GM12878 (cell line): Measurements from ENCODE around the gene SPCS3. TPM values are rescaled to one million over a fixed set of nuclear protein-coding genes. Genes with fewer than 3 reads are reported as not detected.
A peak's percentile ranks its signal among the peaks of the same experiment; 100 is the strongest.

Experiments
- ATAC-seq: fragments of 200-7000 bp; cut with Tn5 transposase; 3 replicates; pipeline ENCODE4 v1.9.1; 2020; ENCODE audit warnings: mild to moderate bottlenecking, moderate library complexity
- BruUV-seq: library from RNA; stranded (reverse); fragments of 400-500 nt; replicated peaks from 2 replicates; lab custom pipeline; 2021; lab: Mats Ljungman, UMichigan
- CTCF ChIA-PET: fragments of 300-600 bp; sonication (Branson Sonifier 250); formaldehyde crosslinking; extraction: SDS; loops from one replicate; lab custom pipeline; 2021; ENCODE audit warnings: inconsistent platforms; lab: Yijun Ruan, JAX
- POLR2A ChIA-PET: fragments of 350-600 bp; formaldehyde crosslinking; extraction: SDS; loops from one replicate; lab custom pipeline; 2021; ENCODE audit warnings: inconsistent platforms; lab: Charles Lee
- RAD21 ChIA-PET: fragments of 300-600 bp; sonication (Branson Sonifier 250); formaldehyde crosslinking; loops from one replicate; lab custom pipeline; 2023; ENCODE audit warnings: antibody characterized with exemption; ENCODE audit not compliant: unreplicated experiment; lab: Charles Lee
- SMC1A ChIA-PET: fragments of 300-600 bp; sonication (Branson Sonifier 250); formaldehyde crosslinking; loops from one replicate; lab custom pipeline; 2023; ENCODE audit not compliant: unreplicated experiment, uncharacterized antibody; lab: Charles Lee
- DNase-seq: peaks from one replicate; pipeline ENCODE4 v3.0.0-alpha.2; 2011; ENCODE audit warnings: low read depth, low spot score
- FAIRE-seq: peaks from 3 replicates; lab custom pipeline; 2011; peaks lifted over from hg19 to GRCh38; lab: Jason Lieb, UNC
- H2AFZ ChIP-seq: 2 replicates; pipeline ENCODE4 v1.6.0; 2011; ENCODE audit warnings: low read depth, low read length, control low read depth; ENCODE audit not compliant: control insufficient read depth
- H3K27ac ChIP-seq: 2 replicates; pipeline ENCODE4 v1.5.1; 2011; ENCODE audit warnings: control low read depth; ENCODE audit not compliant: control insufficient read depth, insufficient read depth
- H3K27me3 ChIP-seq, 2 experiments: replicated peaks in 1 of 2; 2 replicates each; pipeline versions ENCODE4 v1.6.0 to v1.6.1; 2011; ENCODE audit warnings: low read length in 1 of 2; ENCODE audit not compliant: control insufficient read depth in 2 of 2, insufficient read depth in 2 of 2
- H3K36me3 ChIP-seq, 2 experiments: 2 replicates each; pipeline ENCODE4 v1.5.1; 2011; ENCODE audit warnings: low read length in 1 of 2; ENCODE audit not compliant: control insufficient read depth in 2 of 2, insufficient read depth in 2 of 2
- H3K4me1 ChIP-seq: 2 replicates; pipeline ENCODE4 v1.6.1; 2011; ENCODE audit warnings: mild to moderate bottlenecking, low read length, moderate library complexity, mixed read lengths; ENCODE audit not compliant: control insufficient read depth, insufficient read depth
- H3K4me2 ChIP-seq: 2 replicates; pipeline ENCODE4 v1.6.0; 2011; ENCODE audit warnings: control low read depth; ENCODE audit not compliant: control insufficient read depth, insufficient read depth
- H3K4me3 ChIP-seq: fragments of 200-600 bp; sonication (generic); 2 replicates; pipeline ENCODE4 v1.5.1; 2016
- H3K79me2 ChIP-seq: 2 replicates; pipeline ENCODE4 v1.6.0; 2011; ENCODE audit warnings: low read length; ENCODE audit not compliant: control insufficient read depth, insufficient read depth
- H3K9ac ChIP-seq: 2 replicates; pipeline ENCODE4 v1.8.0; 2011; ENCODE audit warnings: low read length, control low read depth, mixed read lengths; ENCODE audit not compliant: control insufficient read depth, insufficient read depth
- H3K9me3 ChIP-seq: replicated peaks from 3 replicates; pipeline ENCODE4 v1.5.1; 2011; ENCODE audit warnings: mild to moderate bottlenecking, low read length; ENCODE audit not compliant: control insufficient read depth, insufficient read depth
- H4K20me1 ChIP-seq: 2 replicates; pipeline ENCODE4 v1.6.0; 2011; ENCODE audit not compliant: control insufficient read depth, insufficient read depth
- BHLHE40 ChIP-seq, 2 experiments: fragments of 450-650 bp in 1 of 2; IDR thresholded peaks; 2 replicates each; pipeline ENCODE4 v1.6.1; 2011 to 2017; ENCODE audit warnings: low read depth in 2 of 2, borderline replicate concordance in 1 of 2, improper control_type of control experiment in 1 of 2, low read length in 1 of 2, mild to moderate bottlenecking in 1 of 2
- CTCF ChIP-seq, 3 experiments: IDR thresholded peaks in 2 of 3; conservative IDR thresholded peaks in 1 of 3; 2 replicates each; pipeline ENCODE4 v1.5.1; 2011; ENCODE audit warnings: low read depth in 3 of 3, low read length in 3 of 3, mild to moderate bottlenecking in 3 of 3, control low read depth in 2 of 3, moderate library complexity in 2 of 3, inconsistent platforms in 1 of 3, mixed read lengths in 1 of 3; ENCODE audit not compliant: control insufficient read depth in 2 of 3, insufficient read depth in 1 of 3; ENCODE audit errors: extremely low read depth in 1 of 3
- IKZF2 ChIP-seq, 2 experiments: fragments of 450-650 bp; IDR thresholded peaks; 2 replicates each; pipeline ENCODE4 v1.6.1; 2017; ENCODE audit warnings: mild to moderate bottlenecking in 2 of 2, moderate library complexity in 2 of 2
- IRF4 ChIP-seq: IDR thresholded peaks from 2 replicates; pipeline ENCODE4 v1.6.1; 2011; ENCODE audit warnings: low read depth, low read length
- MTA2 ChIP-seq: fragments of 450-650 bp; IDR thresholded peaks from 2 replicates; pipeline ENCODE4 v1.6.1; 2016; ENCODE audit warnings: low read depth, mild to moderate bottlenecking, moderate library complexity
- NFYB ChIP-seq: IDR thresholded peaks from 2 replicates; pipeline ENCODE4 v1.6.1; 2011; ENCODE audit warnings: low read depth, mild to moderate bottlenecking, low read length, improper control_type of control experiment, moderate library complexity; ENCODE audit not compliant: insufficient read depth
- PKNOX1 ChIP-seq: fragments of 450-650 bp; IDR thresholded peaks from 2 replicates; pipeline ENCODE4 v1.6.1; 2016; ENCODE audit warnings: mild to moderate bottlenecking
- RAD21 ChIP-seq: IDR thresholded peaks from 2 replicates; pipeline ENCODE4 v1.6.1; 2011; ENCODE audit warnings: mild to moderate bottlenecking, low read depth, low read length, moderate library complexity; ENCODE audit not compliant: insufficient read depth
- SMC3 ChIP-seq: IDR thresholded peaks from 2 replicates; pipeline ENCODE4 v1.6.1; 2011; ENCODE audit warnings: low read length, improper control_type of control experiment, borderline replicate concordance
- TCF12 ChIP-seq: IDR thresholded peaks from 2 replicates; pipeline ENCODE4 v1.6.1; 2011; ENCODE audit warnings: low read depth, mild to moderate bottlenecking, low read length
- ZNF592 ChIP-seq: fragments of 450-650 bp; IDR thresholded peaks from 2 replicates; pipeline ENCODE4 v1.6.1; 2017; ENCODE audit warnings: mild to moderate bottlenecking, moderate library complexity
- in situ Hi-C: fragments of 300-500 bp; cut with MboI; formaldehyde crosslinking; loops from 9 replicates; pipeline ENCODE4 v1.14.3; 2018; ENCODE audit warnings: mixed read lengths
- intact Hi-C: fragments of 100-400 bp; cut with micrococcal nuclease; formaldehyde crosslinking; loops from one replicate; pipeline ENCODE4 v1.14.2; 2022; ENCODE audit not compliant: unreplicated experiment
- polyA plus RNA-seq, 11 experiments: library from polyadenylated mRNA; depleted of rRNA in 4 of 11; unstranded in 6 of 11; stranded (reverse) in 5 of 11; fragments of >200 nt; fragmentation: Nextera tagmentation in 4 of 11; fragmentation: Illumina TruSeq in 1 of 11; extraction: Ambion mirVana in 4 of 11; extraction: Trizol in 1 of 11; gene quantifications; 1 replicate in 1 of 11; 2 replicates in 10 of 11; pipeline versions ENCODE4 v1.2.1 to v1.2.3, GENCODE V29; 2011 to 2016; ENCODE audit warnings: inconsistent platforms in 2 of 11, missing spikeins in 2 of 11, low read depth in 1 of 11
- total RNA-seq, 4 experiments: library from RNA; depleted of rRNA in 3 of 4; stranded (reverse); fragments of >200 nt in 3 of 4; fragmentation: Illumina TruSeq in 1 of 4; extraction: Trizol in 1 of 4; gene quantifications; 2 replicates each; pipeline versions ENCODE4 v1.2.1 to v1.2.3, GENCODE V29; 2013 to 2021
- TF ChIP-seq, protein P1 (sequence below): IDR thresholded peaks from 2 replicates; pipeline ENCODE4 v1.6.1; 2012; ENCODE audit warnings: low read depth, low read length, improper control_type of control experiment
- TF ChIP-seq, protein P2 (sequence below): IDR thresholded peaks from 2 replicates; pipeline ENCODE4 v1.6.1; 2011; ENCODE audit warnings: mild to moderate bottlenecking, low read depth, low read length, moderate library complexity; ENCODE audit not compliant: insufficient replicate concordance

The SPCS3 gene
- total and polyA plus RNA-seq, 10 of the 15 experiments (the other 5 are each of a cell fraction or from before 2014, with no cell fraction given) = 50.0 to 151 (median 76.4) TPM

- H3K4me2 ChIP-seq = no peak overlapping the region
- no peak overlapping the region for H3K27ac ChIP-seq
- H2AFZ ChIP-seq = no peak overlapping the region
- H3K79me2 ChIP-seq = no peaks in the 10 kb centered on the region
- H3K4me1 ChIP-seq = no peaks in the 10 kb centered on the region
- intact Hi-C loops = loop anchor here (1.0 to 2.0 kb wide), 4 partner anchors 265 to 961 kb away; no protein-coding TSS in a partner anchor
- BruUV-seq = no TSS peak
- no peak overlapping the region for H3K9ac ChIP-seq
- POLR2A ChIA-PET = no interaction called here
- ATAC-seq = peak; percentile 86
- CTCF ChIA-PET = interaction anchor here (0.6 to 7.6 kb wide), 18 partner anchors 9 to 962 kb away, joined by 3 to 109 read pairs (median 4); no protein-coding TSS in a partner anchor
- no peak overlapping the region for H3K4me3 ChIP-seq
- in situ Hi-C loops = loop anchor here (5.0 to 10.0 kb wide), 2 partner anchors 267 to 675 kb away; no protein-coding TSS in a partner anchor
- H4K20me1 ChIP-seq = no peaks in the 10 kb centered on the region
- RAD21 ChIA-PET = interaction anchor here (0.6 to 3.3 kb wide), 8 partner anchors 36 to 674 kb away, joined by 3 to 51 read pairs (median 4); no protein-coding TSS in a partner anchor
- FAIRE-seq = peak; percentile 27
- SMC1A ChIA-PET = interaction anchor here (0.6 to 4.1 kb wide), 9 partner anchors 10 to 674 kb away, joined by 3 to 66 read pairs (median 4); no protein-coding TSS in a partner anchor
- no peak for DNase-seq
- H3K9me3 ChIP-seq = no peaks in the 10 kb centered on the region
- H3K36me3 ChIP-seq = no peaks in the 10 kb centered on the region
- TF ChIP-seq SMC3 = peak; percentile 69; the same call in 1 of the 2 replicates
- 0 out of 4 replicates have a peak, but pooled peaks of 1 of the 2 experiments have one; percentile 41 for TF ChIP-seq BHLHE40 (IDR thresholded peaks at IDR 0.05; ENCODE audit: borderline replicate concordance in 1 of 2, low read depth in 2 of 2, low read length in 1 of 2)
- peak; percentile 83 for TF ChIP-seq PKNOX1
- TF ChIP-seq ZNF592 = 0 out of 2 replicates have a peak, but pooled peaks have one; percentile 41
- no peak for TF ChIP-seq IKZF2 (IDR thresholded peaks at IDR 0.05)
- TF ChIP-seq RAD21 = peak; percentile 87
- 0 out of 2 replicates have a peak, but pooled peaks have one; percentile 25 for TF ChIP-seq MTA2
- 0 out of 2 replicates have a peak, but pooled peaks have one; percentile 42 for TF ChIP-seq TCF12
- TF ChIP-seq CTCF (IDR thresholded peaks at IDR 0.05 in 2 of 3, conservative IDR thresholded peaks at IDR 0.05 in 1 of 3; ENCODE audit: control insufficient read depth in 2 of 3, extremely low read depth in 1 of 3, insufficient read depth in 1 of 3, low read depth in 3 of 3, low read length in 3 of 3) = peak; percentile 38 to 69 (median 61); a peak in 5 of 6 replicates
- TF ChIP-seq, protein P1, sequence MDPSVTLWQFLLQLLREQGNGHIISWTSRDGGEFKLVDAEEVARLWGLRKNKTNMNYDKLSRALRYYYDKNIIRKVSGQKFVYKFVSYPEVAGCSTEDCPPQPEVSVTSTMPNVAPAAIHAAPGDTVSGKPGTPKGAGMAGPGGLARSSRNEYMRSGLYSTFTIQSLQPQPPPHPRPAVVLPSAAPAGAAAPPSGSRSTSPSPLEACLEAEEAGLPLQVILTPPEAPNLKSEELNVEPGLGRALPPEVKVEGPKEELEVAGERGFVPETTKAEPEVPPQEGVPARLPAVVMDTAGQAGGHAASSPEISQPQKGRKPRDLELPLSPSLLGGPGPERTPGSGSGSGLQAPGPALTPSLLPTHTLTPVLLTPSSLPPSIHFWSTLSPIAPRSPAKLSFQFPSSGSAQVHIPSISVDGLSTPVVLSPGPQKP = no peak
- TF ChIP-seq IRF4 = no peak
- TF ChIP-seq, protein P2, sequence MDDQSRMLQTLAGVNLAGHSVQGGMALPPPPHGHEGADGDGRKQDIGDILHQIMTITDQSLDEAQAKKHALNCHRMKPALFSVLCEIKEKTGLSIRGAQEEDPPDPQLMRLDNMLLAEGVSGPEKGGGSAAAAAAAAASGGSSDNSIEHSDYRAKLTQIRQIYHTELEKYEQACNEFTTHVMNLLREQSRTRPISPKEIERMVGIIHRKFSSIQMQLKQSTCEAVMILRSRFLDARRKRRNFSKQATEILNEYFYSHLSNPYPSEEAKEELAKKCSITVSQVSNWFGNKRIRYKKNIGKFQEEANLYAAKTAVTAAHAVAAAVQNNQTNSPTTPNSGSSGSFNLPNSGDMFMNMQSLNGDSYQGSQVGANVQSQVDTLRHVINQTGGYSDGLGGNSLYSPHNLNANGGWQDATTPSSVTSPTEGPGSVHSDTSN = peak; percentile 70
- no peak for TF ChIP-seq NFYB
- no peaks in the 10 kb centered on the region for H3K27me3 ChIP-seq
These were observed 58.0 kb downstream of the SPCS3 start for GRCh38 chr4:176377780-176378179.
